GM06990 (cell line): ENCODE measurements around the gene RGS19.

Source experiments
- DNase-seq: peaks from one replicate; pipeline ENCODE4 v3.0.0-alpha.2; 2011; ENCODE audit not compliant: insufficient read length; ENCODE audit errors: extremely low read depth
- H3K27me3 ChIP-seq: replicated peaks from 2 replicates; pipeline ENCODE4 v1.6.0; 2011; ENCODE audit warnings: low read length; ENCODE audit not compliant: control insufficient read depth, insufficient read depth
- H3K36me3 ChIP-seq: 2 replicates; pipeline ENCODE4 v1.5.1; 2011; ENCODE audit warnings: low read length; ENCODE audit not compliant: control insufficient read depth, insufficient read depth
- H3K4me3 ChIP-seq: replicated peaks from 2 replicates; pipeline ENCODE4 v1.5.1; 2011; ENCODE audit warnings: low read depth, mild to moderate bottlenecking, control low read depth, low read length
- CTCF ChIP-seq: IDR thresholded peaks from 2 replicates; pipeline ENCODE4 v1.5.1; 2011; ENCODE audit warnings: low read length, control low read depth, mild to moderate bottlenecking, inconsistent platforms; ENCODE audit not compliant: insufficient read depth, poor library complexity, severe bottlenecking

Gene RGS19

GRCh38 chr20:64096535-64096934 lies 17.2 kb upstream of the RGS19 start:
- Histone ChIP-seq H3K27me3 (no peaks in the 10 kb centered on the region), H3K4me3 (no peak overlapping the region), H3K36me3 (no peaks in the 10 kb centered on the region)
- TF ChIP-seq CTCF: no peak
- no peak for DNase-seq

- TF ChIP-seq CTCF: no peak
- H3K36me3 ChIP-seq: no peaks in the 10 kb centered on the region
Measured at GRCh38 chr20:64095927-64096326, 16.6 kb upstream of the RGS19 start.

GRCh38 chr20:64095455-64095854 lies 16.1 kb upstream of the RGS19 start:
- no peaks in the 10 kb centered on the region for H3K36me3 ChIP-seq
- H3K27me3 ChIP-seq: no peaks in the 10 kb centered on the region
- H3K4me3 ChIP-seq: no peak overlapping the region

More at GRCh38 chr20:64095927-64096326, 16.6 kb upstream of the RGS19 start:
- H3K4me3 ChIP-seq: no peak overlapping the region
- DNase-seq: no peak
- H3K27me3 ChIP-seq: no peaks in the 10 kb centered on the region

GRCh38 chr20:64093013-64093503 lies 13.7 kb upstream of the RGS19 start:
- Histone ChIP-seq H3K4me3 (no peak overlapping the region), H3K27me3 (peaks cover 3% of the 10 kb centered on the region; the same call in 1 of the 2 replicates), H3K36me3 (no peaks in the 10 kb centered on the region)
- no peak for DNase-seq
- no peak for TF ChIP-seq CTCF

More at GRCh38 chr20:64095455-64095854, 16.1 kb upstream of the RGS19 start:
- TF ChIP-seq CTCF: no peak
- DNase-seq: no peak

GRCh38 chr20:64092258-64093012 lies 13.1 kb upstream of the RGS19 start:
- Histone ChIP-seq H3K27me3 (peaks cover 3% of the 10 kb centered on the region; the same call in 1 of the 2 replicates), H3K4me3 (no peak overlapping the region), H3K36me3 (no peaks in the 10 kb centered on the region)
- no peak for DNase-seq
- TF ChIP-seq CTCF: no peak

- Histone ChIP-seq H3K27me3 (peaks cover 3% of the 10 kb centered on the region; the same call in 1 of the 2 replicates), H3K36me3 (no peaks in the 10 kb centered on the region), H3K4me3 (no peak overlapping the region)
- no peak for DNase-seq
- TF ChIP-seq CTCF: no peak
Measured at GRCh38 chr20:64091770-64092169, 12.5 kb upstream of the RGS19 start.
